ENCODE measurements around the gene LDLRAD4.

Gene LDLRAD4

GRCh38 chr18:13444430-13445240 lies 226.1 kb downstream of the LDLRAD4 start:
- DNase-seq (ENCODE audit: low read depth): no peak
- H3K4me3 ChIP-seq (ENCODE audit: low read depth, low read length): no peak overlapping the region

GRCh38 chr18:13445241-13445897 lies 226.8 kb downstream of the LDLRAD4 start:
- no peak overlapping the region for H3K4me3 ChIP-seq (ENCODE audit: low read depth, low read length)
- DNase-seq (ENCODE audit: low read depth): no peak

GRCh38 chr18:13446024-13446423 lies 227.5 kb downstream of the LDLRAD4 start:
- no peak overlapping the region for H3K4me3 ChIP-seq (ENCODE audit: low read depth, low read length)
- DNase-seq (ENCODE audit: low read depth): no peak

- DNase-seq (ENCODE audit: low read depth): no peak
- H3K4me3 ChIP-seq (ENCODE audit: low read depth, low read length): no peak overlapping the region
These were observed 228.3 kb downstream of the LDLRAD4 start for GRCh38 chr18:13446610-13447461.

- no peak overlapping the region for H3K4me3 ChIP-seq (ENCODE audit: low read depth, low read length)
- no peak for DNase-seq (ENCODE audit: low read depth)
These were observed 229.2 kb downstream of the LDLRAD4 start for GRCh38 chr18:13447621-13448334.

GRCh38 chr18:13448335-13448795 lies 229.8 kb downstream of the LDLRAD4 start:
- no peak overlapping the region for H3K4me3 ChIP-seq (ENCODE audit: low read depth, low read length)
- DNase-seq (ENCODE audit: low read depth): no peak

- no peak overlapping the region for H3K4me3 ChIP-seq (ENCODE audit: low read depth, low read length)
- DNase-seq (ENCODE audit: low read depth): no peak
These were observed 231.1 kb downstream of the LDLRAD4 start for GRCh38 chr18:13449651-13450050.

GRCh38 chr18:13450289-13451212 lies 232.0 kb downstream of the LDLRAD4 start:
- no peak for DNase-seq (ENCODE audit: low read depth)
- H3K4me3 ChIP-seq (ENCODE audit: low read depth, low read length): no peak overlapping the region

GRCh38 chr18:13451213-13451540 lies 232.6 kb downstream of the LDLRAD4 start:
- H3K4me3 ChIP-seq (ENCODE audit: low read depth, low read length): no peak overlapping the region
- DNase-seq (ENCODE audit: low read depth): no peak

GRCh38 chr18:13451661-13452387 lies 233.3 kb downstream of the LDLRAD4 start:
- H3K4me3 ChIP-seq (ENCODE audit: low read depth, low read length): no peak overlapping the region
- DNase-seq (ENCODE audit: low read depth): no peak

GRCh38 chr18:13452388-13452811 lies 233.8 kb downstream of the LDLRAD4 start:
- DNase-seq (ENCODE audit: low read depth): no peak
- no peak overlapping the region for H3K4me3 ChIP-seq (ENCODE audit: low read depth, low read length)

- no peak overlapping the region for H3K4me3 ChIP-seq (ENCODE audit: low read depth, low read length)
- no peak for DNase-seq (ENCODE audit: low read depth)
These were observed 234.5 kb downstream of the LDLRAD4 start for GRCh38 chr18:13452871-13453680.

GRCh38 chr18:13453714-13454113 lies 235.2 kb downstream of the LDLRAD4 start:
- DNase-seq (ENCODE audit: low read depth): no peak
- H3K4me3 ChIP-seq (ENCODE audit: low read depth, low read length): no peak overlapping the region

- no peak for DNase-seq (ENCODE audit: low read depth)
- H3K4me3 ChIP-seq (ENCODE audit: low read depth, low read length): no peak overlapping the region
These were observed 236.0 kb downstream of the LDLRAD4 start for GRCh38 chr18:13454363-13455150.

GRCh38 chr18:13455471-13455870 lies 236.9 kb downstream of the LDLRAD4 start:
- no peak for DNase-seq (ENCODE audit: low read depth)
- no peak overlapping the region for H3K4me3 ChIP-seq (ENCODE audit: low read depth, low read length)

- no peak for DNase-seq (ENCODE audit: low read depth)
- H3K4me3 ChIP-seq (ENCODE audit: low read depth, low read length): no peak overlapping the region
These were observed 237.5 kb downstream of the LDLRAD4 start for GRCh38 chr18:13455960-13456481.
